PC-9 (cell line): ENCODE measurements around the gene RIPOR2.

Source experiments
- EZH2 ChIP-seq: fragments of 200-600 bp; sonication (generic); IDR thresholded peaks from 2 replicates; pipeline ENCODE4 v1.8.0; 2017; ENCODE audit warnings: antibody characterized with exemption, low read depth
- TF ChIP-seq, protein P1 (sequence below): fragments of 200-600 bp; sonication (generic); conservative IDR thresholded peaks from 2 replicates; pipeline ENCODE4 v1.6.1; 2017; ENCODE audit warnings: mixed run types, antibody characterized with exemption, mild to moderate bottlenecking, moderate library complexity

DNA sequence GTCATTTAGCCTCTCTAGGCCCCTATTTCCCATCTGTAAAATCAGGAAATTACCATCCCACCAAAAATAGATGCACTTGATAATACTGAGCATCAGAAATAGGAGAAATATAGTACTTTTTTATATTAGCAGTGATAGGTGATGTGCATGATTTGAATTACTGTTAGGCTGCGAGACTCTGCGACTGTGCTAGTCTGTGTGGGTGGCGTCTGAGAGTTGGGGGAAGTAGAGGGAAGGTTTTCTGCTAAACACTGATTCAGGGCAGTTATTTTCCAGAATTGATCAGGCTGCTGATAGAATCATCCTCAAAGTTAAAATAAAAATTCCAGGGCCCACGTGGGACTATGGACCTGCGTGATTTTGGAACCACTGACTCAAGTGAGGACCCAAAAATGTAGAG is 76.6 kb downstream of the RIPOR2 start:
- TF ChIP-seq, protein P1, sequence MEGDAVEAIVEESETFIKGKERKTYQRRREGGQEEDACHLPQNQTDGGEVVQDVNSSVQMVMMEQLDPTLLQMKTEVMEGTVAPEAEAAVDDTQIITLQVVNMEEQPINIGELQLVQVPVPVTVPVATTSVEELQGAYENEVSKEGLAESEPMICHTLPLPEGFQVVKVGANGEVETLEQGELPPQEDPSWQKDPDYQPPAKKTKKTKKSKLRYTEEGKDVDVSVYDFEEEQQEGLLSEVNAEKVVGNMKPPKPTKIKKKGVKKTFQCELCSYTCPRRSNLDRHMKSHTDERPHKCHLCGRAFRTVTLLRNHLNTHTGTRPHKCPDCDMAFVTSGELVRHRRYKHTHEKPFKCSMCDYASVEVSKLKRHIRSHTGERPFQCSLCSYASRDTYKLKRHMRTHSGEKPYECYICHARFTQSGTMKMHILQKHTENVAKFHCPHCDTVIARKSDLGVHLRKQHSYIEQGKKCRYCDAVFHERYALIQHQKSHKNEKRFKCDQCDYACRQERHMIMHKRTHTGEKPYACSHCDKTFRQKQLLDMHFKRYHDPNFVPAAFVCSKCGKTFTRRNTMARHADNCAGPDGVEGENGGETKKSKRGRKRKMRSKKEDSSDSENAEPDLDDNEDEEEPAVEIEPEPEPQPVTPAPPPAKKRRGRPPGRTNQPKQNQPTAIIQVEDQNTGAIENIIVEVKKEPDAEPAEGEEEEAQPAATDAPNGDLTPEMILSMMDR: no peak
- no peak for TF ChIP-seq EZH2
